Ishikawa (cell line): ENCODE measurements around the gene HNRNPD.
A peak's percentile ranks its signal among the peaks of the same experiment; 100 is the strongest.

Source experiments
- CEBPB ChIP-seq: IDR thresholded peaks from 2 replicates; pipeline ENCODE4 v1.6.1; 2012
- CREB1 ChIP-seq: IDR thresholded peaks from 2 replicates; pipeline ENCODE4 v1.6.1; 2012; ENCODE audit warnings: low read depth
- EGR1 ChIP-seq: IDR thresholded peaks from 2 replicates; pipeline ENCODE4 v1.6.1; 2012
- EP300 ChIP-seq: IDR thresholded peaks from 2 replicates; pipeline ENCODE4 v1.6.1; 2012; ENCODE audit warnings: borderline replicate concordance
- FOXM1 ChIP-seq: IDR thresholded peaks from 2 replicates; pipeline ENCODE4 v1.6.1; 2012; ENCODE audit warnings: low read depth, borderline replicate concordance
- MAX ChIP-seq: IDR thresholded peaks from 2 replicates; pipeline ENCODE4 v1.6.1; 2012
- NFIC ChIP-seq: IDR thresholded peaks from 2 replicates; pipeline ENCODE4 v1.6.1; 2012
- RAD21 ChIP-seq: IDR thresholded peaks from 2 replicates; pipeline ENCODE4 v1.6.1; 2012; ENCODE audit warnings: low read depth
- REST ChIP-seq: IDR thresholded peaks from 2 replicates; pipeline ENCODE4 v1.6.1; 2012; ENCODE audit warnings: low read depth, mild to moderate bottlenecking
- TAF1 ChIP-seq: IDR thresholded peaks from 2 replicates; pipeline ENCODE4 v1.6.1; 2012; ENCODE audit warnings: low read depth, mild to moderate bottlenecking
- TCF12 ChIP-seq: IDR thresholded peaks from 2 replicates; pipeline ENCODE4 v1.6.1; 2012; ENCODE audit warnings: low read depth
- TEAD4 ChIP-seq: IDR thresholded peaks from 2 replicates; pipeline ENCODE4 v1.6.1; 2012
- USF1 ChIP-seq: IDR thresholded peaks from 2 replicates; pipeline ENCODE4 v1.6.1; 2012
- YY1 ChIP-seq: IDR thresholded peaks from 2 replicates; pipeline ENCODE4 v1.6.1; 2012; ENCODE audit warnings: low read depth
- ZBTB7A ChIP-seq: IDR thresholded peaks from 2 replicates; pipeline ENCODE4 v1.6.1; 2012; ENCODE audit warnings: low read depth

Gene HNRNPD

GRCh38 chr4:82381235-82381634 is 7.4 kb upstream of the HNRNPD start:
- TF ChIP-seq TEAD4 (no peak), NFIC (no peak), CREB1 (no peak), MAX (no peak), REST (no peak), TAF1 (no peak), TCF12 (no peak), ZBTB7A (no peak), YY1 (no peak), EGR1 (no peak), FOXM1 (no peak), RAD21 (no peak), CEBPB (no peak), USF1 (no peak), EP300 (no peak)

- TF ChIP-seq YY1, result no peak
- TF ChIP-seq NFIC, result no peak
- no peak for TF ChIP-seq ZBTB7A
- no peak for TF ChIP-seq TCF12
Measured at GRCh38 chr4:82380831-82381230, 7.0 kb upstream of the HNRNPD start.

- TF ChIP-seq NFIC (no peak), CREB1 (no peak), EGR1 (peak; percentile 50; the same call in 1 of the 2 replicates), USF1 (peak; percentile 70), RAD21 (no peak), ZBTB7A (no peak), REST (no peak), TAF1 (no peak), TCF12 (no peak), FOXM1 (no peak), MAX (peak; percentile 23; the same call in 1 of the 2 replicates)
Measured at GRCh38 chr4:82380344-82380743, 6.6 kb upstream of the HNRNPD start.

- TF ChIP-seq ZBTB7A, result no peak
- TF ChIP-seq YY1, result no peak
- no peak for TF ChIP-seq EGR1
- no peak for TF ChIP-seq NFIC
- TF ChIP-seq CEBPB, result no peak
- TF ChIP-seq TEAD4, result no peak
- TF ChIP-seq TCF12, result no peak
- TF ChIP-seq TAF1, result no peak
- TF ChIP-seq CREB1, result no peak
- TF ChIP-seq USF1, result no peak
Measured at GRCh38 chr4:82376109-82376508, 2.3 kb upstream of the HNRNPD start.

- no peak for TF ChIP-seq USF1
- no peak for TF ChIP-seq EGR1
- TF ChIP-seq REST, result no peak; the same call in 1 of the 2 replicates
- TF ChIP-seq TEAD4, result no peak
- TF ChIP-seq CEBPB, result no peak
- TF ChIP-seq RAD21, result no peak
- TF ChIP-seq YY1, result no peak
- TF ChIP-seq CREB1, result no peak
- no peak for TF ChIP-seq NFIC
Measured at GRCh38 chr4:82373486-82373815, 340 bp downstream of the HNRNPD start.
